ENCODE data around the gene HYDIN. TPM values are rescaled to one million over a fixed set of nuclear protein-coding genes. Genes with fewer than 3 reads are reported as not detected.

Gene HYDIN
- total and polyA plus RNA-seq, 12 donors, result 0.04 to 3.1 (median 1.8) TPM

DNA sequence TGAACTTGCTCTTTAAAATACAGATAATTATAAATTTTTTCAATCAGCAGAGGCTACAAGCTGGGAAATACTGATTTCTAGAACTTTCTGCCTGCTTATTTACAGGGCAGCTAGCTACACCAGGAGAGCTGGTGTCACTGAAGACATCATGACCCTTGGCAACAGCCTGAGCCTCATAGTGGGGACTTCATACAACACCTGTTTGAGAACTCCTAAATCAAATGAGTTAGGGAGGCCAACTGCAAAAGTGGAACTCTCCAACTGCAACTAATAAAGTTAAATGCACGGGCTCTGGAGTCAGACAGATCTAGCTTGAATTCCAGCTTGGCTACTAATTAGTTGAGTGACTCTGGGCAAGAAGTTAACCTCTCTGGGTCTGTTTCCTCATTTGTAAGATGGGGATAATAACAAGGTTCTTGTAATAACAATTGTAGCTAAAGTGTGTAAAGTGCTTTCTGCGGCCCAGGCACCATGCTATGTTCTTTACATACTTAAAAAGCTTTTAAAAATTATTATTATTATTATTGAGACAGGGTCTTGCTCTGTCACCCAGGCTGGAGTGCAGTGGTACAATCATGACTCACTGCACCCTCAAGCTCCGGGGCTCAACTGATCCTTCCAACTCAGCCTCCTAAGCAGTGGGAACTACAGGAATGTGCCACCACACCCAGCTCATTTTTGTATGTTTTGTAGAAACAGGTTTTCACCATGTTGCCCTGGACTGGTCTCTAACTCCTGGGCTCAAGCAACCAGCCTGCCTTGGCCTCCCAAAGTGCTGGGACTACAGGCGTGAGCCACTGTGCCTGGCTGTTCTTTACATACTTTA, 462.9 kb downstream of the HYDIN start:
- intact Hi-C loops (cut with DNase I), result loop anchor here in 1 of 10 donors (5.0 kb wide), 1 partner anchor 80 kb away; the partner anchor contains the start of gene MTSS2
- ATAC-seq, result no peak
- Histone ChIP-seq H3K9me3 (no peaks in the 10 kb centered on the region), H3K4me1 (peaks cover 0 to 6% (median 5%) of the 10 kb centered on the region in 9 donors), H3K36me3 (peaks cover 0 to 83% (median 2%) of the 10 kb centered on the region in 9 donors), H3K4me3 (no peak overlapping the region), H3K27me3 (no peaks in the 10 kb centered on the region), H3K27ac (no peak overlapping the region)
- DNase-seq, result no peak
- TF ChIP-seq, protein P1, sequence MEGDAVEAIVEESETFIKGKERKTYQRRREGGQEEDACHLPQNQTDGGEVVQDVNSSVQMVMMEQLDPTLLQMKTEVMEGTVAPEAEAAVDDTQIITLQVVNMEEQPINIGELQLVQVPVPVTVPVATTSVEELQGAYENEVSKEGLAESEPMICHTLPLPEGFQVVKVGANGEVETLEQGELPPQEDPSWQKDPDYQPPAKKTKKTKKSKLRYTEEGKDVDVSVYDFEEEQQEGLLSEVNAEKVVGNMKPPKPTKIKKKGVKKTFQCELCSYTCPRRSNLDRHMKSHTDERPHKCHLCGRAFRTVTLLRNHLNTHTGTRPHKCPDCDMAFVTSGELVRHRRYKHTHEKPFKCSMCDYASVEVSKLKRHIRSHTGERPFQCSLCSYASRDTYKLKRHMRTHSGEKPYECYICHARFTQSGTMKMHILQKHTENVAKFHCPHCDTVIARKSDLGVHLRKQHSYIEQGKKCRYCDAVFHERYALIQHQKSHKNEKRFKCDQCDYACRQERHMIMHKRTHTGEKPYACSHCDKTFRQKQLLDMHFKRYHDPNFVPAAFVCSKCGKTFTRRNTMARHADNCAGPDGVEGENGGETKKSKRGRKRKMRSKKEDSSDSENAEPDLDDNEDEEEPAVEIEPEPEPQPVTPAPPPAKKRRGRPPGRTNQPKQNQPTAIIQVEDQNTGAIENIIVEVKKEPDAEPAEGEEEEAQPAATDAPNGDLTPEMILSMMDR (IDR thresholded peaks at IDR 0.05), result no peak
- 91 to 96% methylated on average over 4 of the region's 4 CpGs for WGBS, 2 donors

DNA sequence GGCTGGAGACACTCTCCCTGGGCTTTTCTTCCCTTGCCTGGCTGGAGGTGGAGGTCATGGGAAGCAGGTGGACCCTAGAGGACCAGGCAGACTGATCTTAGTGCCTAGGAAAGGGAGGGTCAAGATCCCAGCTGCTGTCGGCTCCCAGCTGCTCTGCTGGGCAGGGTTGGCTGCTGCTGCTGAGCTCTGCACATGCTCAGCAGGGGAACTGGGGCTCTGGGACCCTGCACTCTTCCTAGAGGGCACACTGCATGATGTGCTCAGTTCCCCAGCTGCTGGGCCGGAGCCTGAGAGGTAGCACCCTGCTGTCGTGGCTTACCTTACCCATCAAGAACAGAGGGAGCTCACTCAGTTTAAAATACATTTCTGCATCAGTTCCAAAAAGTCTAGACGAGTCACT, 463.9 kb downstream of the HYDIN start:
- ATAC-seq (no peak), DNase-seq (no peak)
- no peaks in the 10 kb centered on the region for H3K9me3 ChIP-seq
- H3K4me3 ChIP-seq, result no peak overlapping the region
- H3K4me1 ChIP-seq, result peaks cover 0 to 6% (median 5%) of the 10 kb centered on the region in 9 donors
- H3K27ac ChIP-seq, result no peak overlapping the region
- TF ChIP-seq, protein P1 (IDR thresholded peaks at IDR 0.05), result no peak
- no peaks in the 10 kb centered on the region for H3K27me3 ChIP-seq
- 91% methylated on average over 4 of the region's 4 CpGs for WGBS, 2 donors
- intact Hi-C loops (cut with DNase I), result loop anchor here in 1 of 10 donors (5.0 kb wide), 1 partner anchor 79 kb away; the partner anchor contains the start of gene MTSS2
- H3K36me3 ChIP-seq, result peaks cover 0 to 83% (median 10%) of the 10 kb centered on the region in 9 donors

DNA sequence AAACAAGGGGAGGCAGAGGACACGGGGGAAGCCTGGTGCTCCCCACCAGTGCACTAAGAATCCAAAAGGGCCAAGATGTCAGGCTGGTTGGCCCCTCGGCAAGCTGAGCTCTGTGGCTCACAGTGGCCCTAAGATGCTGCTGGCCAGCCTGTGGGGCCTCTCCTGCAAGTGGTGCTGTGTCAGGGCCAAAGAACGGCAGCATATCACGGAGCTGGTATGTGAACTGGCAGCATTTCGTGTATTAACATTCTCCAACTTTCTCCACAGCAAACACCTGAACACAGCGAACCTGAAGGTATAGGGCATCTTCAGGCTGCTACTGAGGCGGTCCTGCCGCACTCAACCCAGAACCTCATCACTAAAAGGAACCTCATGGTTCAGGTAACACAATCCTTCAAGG, 464.3 kb downstream of the HYDIN start:
- no peak for DNase-seq
- Histone ChIP-seq H3K9me3 (no peaks in the 10 kb centered on the region), H3K36me3 (peaks cover 0 to 83% (median 14%) of the 10 kb centered on the region in 9 donors), H3K4me1 (peaks cover 0 to 6% (median 4%) of the 10 kb centered on the region in 9 donors), H3K27me3 (no peaks in the 10 kb centered on the region), H3K27ac (no peak overlapping the region), H3K4me3 (no peak overlapping the region)
- TF ChIP-seq, protein P1 (IDR thresholded peaks at IDR 0.05), result no peak
- intact Hi-C loops (cut with DNase I), result loop anchor here in 1 of 10 donors (5.0 kb wide), 1 partner anchor 79 kb away; the partner anchor contains the start of gene MTSS2
- 79 to 81% methylated on average over 8 of the region's 8 CpGs for WGBS, 2 donors
- no peak for ATAC-seq

DNA sequence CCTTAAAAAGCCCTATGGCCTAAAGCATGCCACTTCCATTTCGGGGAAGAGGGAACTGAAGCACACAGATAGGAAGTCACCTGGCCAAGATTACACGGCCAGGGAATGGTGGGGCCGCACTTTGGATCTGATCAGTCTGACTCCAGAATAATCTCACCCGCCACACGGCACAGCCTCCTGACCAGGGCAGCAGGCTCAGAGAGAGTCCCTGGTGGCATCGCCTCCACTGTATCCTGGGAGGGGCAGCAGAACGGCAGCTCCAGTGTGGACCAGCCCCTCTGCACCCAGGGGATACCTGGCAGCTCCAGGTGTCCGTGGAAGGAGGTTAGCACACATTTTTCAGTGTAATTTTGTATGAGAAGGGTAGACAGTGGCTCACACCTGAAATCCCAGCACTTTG, 465.0 kb downstream of the HYDIN start:
- TF ChIP-seq, protein P1 (IDR thresholded peaks at IDR 0.05), result no peak

More for the DNA sequence above, 465.0 kb downstream of the HYDIN start:
- peaks cover 0 to 5% (median 0%) of the 10 kb centered on the region in 9 donors for H3K4me1 ChIP-seq
- ATAC-seq (no peak), DNase-seq (no peak)
- no peaks in the 10 kb centered on the region for H3K9me3 ChIP-seq
- H3K27ac ChIP-seq, result no peak overlapping the region
- H3K4me3 ChIP-seq, result no peak overlapping the region
- 89 to 93% methylated on average over 8 of the region's 8 CpGs for WGBS, 2 donors
- intact Hi-C loops (cut with DNase I), result loop anchor here in 1 of 10 donors (5.0 kb wide), 1 partner anchor 78 kb away; the partner anchor contains the start of gene MTSS2
- peaks cover 0 to 79% (median 13%) of the 10 kb centered on the region in 9 donors for H3K36me3 ChIP-seq
- H3K27me3 ChIP-seq, result no peaks in the 10 kb centered on the region
